C4-2B (cell line): Measurements from ENCODE around the gene XRCC6.
A peak's percentile ranks its signal among the peaks of the same experiment; 100 is the strongest.
"Not testable (repeated sequence)": the region's sequence is repeated elsewhere in the genome, so short reads cannot be mapped to it uniquely, and the experiment has no call there.

Experiments
- H3K27ac ChIP-seq: fragments of 450-650 bp; 2 replicates; pipeline ENCODE4 v1.5.1; 2017
- CTCF ChIP-seq: fragments of 450-650 bp; conservative IDR thresholded peaks from 2 replicates; pipeline ENCODE4 v1.5.1; 2017; ENCODE audit warnings: mild to moderate bottlenecking
- ZFX ChIP-seq: fragments of 450-650 bp; IDR thresholded peaks from 2 replicates; pipeline ENCODE4 v1.6.1; 2017

XRCC6 gene

GRCh38 chr22:41587347-41587723 is 33.8 kb upstream of the XRCC6 start:
- peak overlapping the region; percentile 77 for H3K27ac ChIP-seq
- TF ChIP-seq CTCF = no peak
- no peak for TF ChIP-seq ZFX

- TF ChIP-seq CTCF (no peak), ZFX (peak; percentile 49; the same call in 1 of the 2 replicates)
- peak within 1 kb of the TSS; percentile 77 for H3K27ac ChIP-seq
Measured at GRCh38 chr22:41589391-41590241, 31.5 kb upstream of the XRCC6 start, which contains the start of gene PMM1. Gene PMM1, minus strand, starts transcription at chr22:41589840. Its CDS starts 35 bp downstream, at chr22:41589805.

GRCh38 chr22:41593336-41593960 is 27.6 kb upstream of the XRCC6 start:
- not testable (repeated sequence) for H3K27ac ChIP-seq

- no peak overlapping the region for H3K27ac ChIP-seq
- TF ChIP-seq ZFX = no peak
- TF ChIP-seq CTCF = no peak
Measured at GRCh38 chr22:41595703-41596102, 25.4 kb upstream of the XRCC6 start.

GRCh38 chr22:41596776-41597634 is 24.1 kb upstream of the XRCC6 start:
- no peak overlapping the region for H3K27ac ChIP-seq
- no peak for TF ChIP-seq ZFX
- no peak; the same call in 1 of the 2 replicates for TF ChIP-seq CTCF

- H3K27ac ChIP-seq = no peak overlapping the region
- TF ChIP-seq ZFX (no peak), CTCF (no peak; the same call in 1 of the 2 replicates)
Measured at GRCh38 chr22:41597635-41597953, 23.5 kb upstream of the XRCC6 start.

- no peak overlapping the region for H3K27ac ChIP-seq
- TF ChIP-seq CTCF (no peak), ZFX (no peak)
Measured at GRCh38 chr22:41598081-41598480, 23.0 kb upstream of the XRCC6 start.
